A549 (cell line): Measurements from ENCODE around the gene SUGP1. TPM values are rescaled to one million over a fixed set of nuclear protein-coding genes. Genes with fewer than 3 reads are reported as not detected.
A peak's percentile ranks its signal among the peaks of the same experiment; 100 is the strongest.
"Not testable (repeated sequence)": the region's sequence is repeated elsewhere in the genome, so short reads cannot be mapped to it uniquely, and the experiment has no call there.

Source experiments
- ATAC-seq, 2 experiments: fragments of 200-7000 bp in 1 of 2; fragments of >200 bp in 1 of 2; cut with Nextera tagmentation in 1 of 2; cut with Tn5 transposase in 1 of 2; 3 replicates each; pipeline versions ENCODE4 v1.8.0 to v1.9.1; 2018 to 2020; ENCODE audit warnings: mild to moderate bottlenecking in 1 of 2, moderate library complexity in 1 of 2
- CTCF ChIA-PET: fragments of 300-600 bp; sonication (Branson Sonifier 250); formaldehyde crosslinking; extraction: SDS; loops from one replicate; lab custom pipeline; 2021; ENCODE audit warnings: antibody characterized with exemption, inconsistent platforms; lab: Yijun Ruan, JAX
- POLR2A ChIA-PET: fragments of 350-600 bp; formaldehyde crosslinking; extraction: SDS; loops from one replicate; lab custom pipeline; 2021; ENCODE audit warnings: antibody characterized with exemption, inconsistent platforms; lab: Yijun Ruan, JAX
- DNase-seq, 2 experiments: peaks; one replicate each; pipeline versions ENCODE4 v3.0.0 to v3.0.0-alpha.2; 2011 to 2016; ENCODE audit warnings: low read depth in 1 of 2, low spot score in 1 of 2
- FAIRE-seq: peaks from 2 replicates; lab custom pipeline; 2011; peaks lifted over from hg19 to GRCh38; lab: Jason Lieb, UNC
- H3K27ac ChIP-seq, 2 experiments: fragments of >200 bp; sonication (Bioruptor Twin); formaldehyde crosslinking; 3 replicates each; pipeline ENCODE4 v1.5.1; 2016 to 2017
- H3K4me1 ChIP-seq: fragments of >200 bp; sonication (Bioruptor Twin); formaldehyde crosslinking; 3 replicates; pipeline ENCODE4 v1.6.1; 2016
- H3K4me2 ChIP-seq: fragments of >200 bp; sonication (Bioruptor Twin); formaldehyde crosslinking; 3 replicates; pipeline ENCODE4 v1.6.1; 2016
- H3K4me3 ChIP-seq: fragments of >200 bp; sonication (Bioruptor Twin); formaldehyde crosslinking; 3 replicates; pipeline ENCODE4 v1.5.1; 2016
- H3K9me3 ChIP-seq: fragments of >200 bp; sonication (Bioruptor Twin); formaldehyde crosslinking; 3 replicates; pipeline ENCODE4 v1.6.1; 2016
- ATOH8 ChIP-seq: fragments of 250-450 bp; sonication (Bioruptor Pico); IDR thresholded peaks from 2 replicates; pipeline ENCODE4 v1.5.0; 2020; ENCODE audit warnings: low read depth, mild to moderate bottlenecking, moderate library complexity
- CBX2 ChIP-seq: fragments of 200-600 bp; sonication (generic); IDR thresholded peaks from 2 replicates; pipeline ENCODE4 v1.6.1; 2016; ENCODE audit warnings: low read depth, mild to moderate bottlenecking, borderline replicate concordance
- CTCF ChIP-seq: fragments of >200 bp; sonication (Bioruptor Twin); formaldehyde crosslinking; IDR thresholded peaks from 3 replicates; pipeline ENCODE4 v1.5.1; 2016
- HOXB13 ChIP-seq: fragments of 250-450 bp; sonication (Bioruptor Pico); IDR thresholded peaks from 2 replicates; pipeline ENCODE4 v1.5.0; 2020; ENCODE audit warnings: low read depth, mild to moderate bottlenecking, moderate library complexity
- JUN ChIP-seq, 2 experiments: fragments of >200 bp; sonication (Bioruptor Twin); formaldehyde crosslinking; IDR thresholded peaks; 2 replicates in 1 of 2; 3 replicates in 1 of 2; pipeline ENCODE4 v1.6.1; 2016 to 2017
- KDM5A ChIP-seq: fragments of 200-600 bp; sonication (generic); IDR thresholded peaks from 2 replicates; pipeline ENCODE4 v1.6.1; 2016; ENCODE audit warnings: antibody characterized with exemption, mild to moderate bottlenecking
- MYC ChIP-seq: IDR thresholded peaks from 2 replicates; pipeline ENCODE4 v1.6.1; 2012; ENCODE audit warnings: mild to moderate bottlenecking, inconsistent platforms, low read length, improper control_type of control experiment, borderline replicate concordance
- NPAS2 ChIP-seq: fragments of 250-450 bp; sonication (Bioruptor Pico); IDR thresholded peaks from 2 replicates; pipeline ENCODE4 v1.8.0; 2022; ENCODE audit warnings: mild to moderate bottlenecking, moderate library complexity, borderline replicate concordance
- RAD21 ChIP-seq, 2 experiments: fragments of >200 bp in 1 of 2; sonication (Bioruptor Twin) in 1 of 2; formaldehyde crosslinking in 1 of 2; IDR thresholded peaks in 1 of 2; conservative IDR thresholded peaks in 1 of 2; 2 replicates in 1 of 2; 3 replicates in 1 of 2; pipeline ENCODE4 v1.6.1; 2012 to 2018; ENCODE audit warnings: inconsistent platforms in 1 of 2
- RARB ChIP-seq: fragments of 250-450 bp; sonication (Bioruptor Pico); IDR thresholded peaks from 2 replicates; pipeline ENCODE4 v1.8.0; 2021; ENCODE audit warnings: mild to moderate bottlenecking, moderate library complexity
- RCOR1 ChIP-seq: fragments of 150-350 bp; IDR thresholded peaks from 2 replicates; pipeline ENCODE4 v1.6.1; 2014; ENCODE audit warnings: antibody characterized with exemption, low read length, low read depth
- RNF2 ChIP-seq: fragments of 200-600 bp; sonication (generic); IDR thresholded peaks from 2 replicates; pipeline ENCODE4 v1.6.1; 2016; ENCODE audit warnings: low read depth, mild to moderate bottlenecking, antibody characterized with exemption, moderate library complexity, borderline replicate concordance
- SREBF2 ChIP-seq: fragments of 450-650 bp; IDR thresholded peaks from 2 replicates; pipeline ENCODE4 v1.6.1; 2014; ENCODE audit warnings: mild to moderate bottlenecking, moderate library complexity
- TFCP2L1 ChIP-seq: fragments of 250-450 bp; sonication (Bioruptor Pico); IDR thresholded peaks from 2 replicates; pipeline ENCODE4 v1.5.0; 2021; ENCODE audit warnings: mild to moderate bottlenecking
- WGBS: methylation state at CpG from one replicate; pipeline ENCODE4 v1.1.6; 2017; ENCODE audit errors: missing lambda C conversion rate; 5-methylcytosine and 5-hydroxymethylcytosine counted together
- polyA plus RNA-seq, 4 experiments: library from polyadenylated mRNA; depleted of rRNA in 3 of 4; stranded (reverse); fragments of >200 nt; fragmentation: RNase III in 1 of 4; extraction: RNeasy Plus Mini Kit Qiagen cat#74134 plus additional on column Dnase treatment in 1 of 4; gene quantifications; 2 replicates in 3 of 4; 3 replicates in 1 of 4; pipeline ENCODE4 v1.2.3, GENCODE V29; 2011 to 2017
- TF ChIP-seq, protein P1 (sequence below): fragments of 250-450 bp; sonication (Bioruptor Pico); IDR thresholded peaks from 2 replicates; pipeline ENCODE4 v1.5.0; 2021; ENCODE audit warnings: mild to moderate bottlenecking, moderate library complexity, borderline replicate concordance

Gene SUGP1
- polyA plus RNA-seq, 2 of the 4 experiments (the other 2 are of a cell fraction), result 21.9 to 30.0 TPM

DNA sequence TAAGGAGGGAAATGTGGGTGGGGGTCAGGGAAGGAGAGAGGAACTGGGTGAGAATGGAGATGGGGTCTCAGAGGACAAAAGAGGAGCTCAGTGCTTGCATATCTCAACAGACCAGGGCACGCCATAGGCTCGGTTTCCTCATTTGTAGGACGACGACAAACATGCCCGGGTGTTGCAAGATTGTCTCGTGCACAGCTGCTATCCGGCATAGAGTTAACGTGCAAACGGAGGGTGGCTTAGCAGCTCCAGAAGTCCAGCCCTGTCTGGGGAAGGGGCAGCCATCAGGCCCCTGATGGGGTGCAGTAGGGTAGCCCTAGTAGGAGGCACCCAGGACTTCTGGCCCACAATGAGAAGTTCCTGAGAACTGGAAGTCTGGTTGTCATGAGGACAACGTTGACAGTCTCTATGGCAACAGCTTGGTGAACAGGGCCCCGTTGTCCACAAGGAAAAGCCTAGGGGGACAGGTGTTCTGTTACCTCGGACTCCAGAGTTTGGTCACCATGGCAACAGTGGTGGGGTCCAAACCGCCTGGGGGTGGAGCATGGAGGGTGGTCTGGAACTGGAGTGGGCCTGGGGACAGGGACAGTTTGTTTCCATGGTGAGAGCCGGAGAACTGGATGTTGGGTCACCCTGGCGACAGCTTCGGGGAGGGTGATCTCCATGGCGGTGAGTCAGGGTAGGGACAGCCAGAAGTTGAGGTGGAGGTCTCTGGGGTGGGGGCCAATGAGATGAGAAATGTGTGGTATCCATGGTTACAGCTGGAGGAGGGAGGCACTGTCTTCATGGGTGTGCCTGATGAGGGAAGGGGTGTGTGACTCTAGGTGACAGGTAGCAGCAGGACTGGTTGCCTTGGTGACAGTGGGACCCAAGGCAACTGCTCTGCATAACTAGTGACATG is 64.0 kb downstream of the SUGP1 start:
- no peaks in the 10 kb centered on the region for H3K4me1 ChIP-seq
- no peaks in the 10 kb centered on the region for H3K9me3 ChIP-seq
- TF ChIP-seq CBX2, result no peak
- TF ChIP-seq, all 56 proteins: peak for 0
- DNase-seq (peak in 1 of 2 experiments; percentile 40), ATAC-seq (peak; percentile 42 to 56; a peak in 4 of 6 replicates), FAIRE-seq (no peak)
- CTCF ChIA-PET, result no interaction called here
- WGBS, result 18% methylated on average over 17 of the region's 17 CpGs
- H3K4me3 ChIP-seq, result no peak overlapping the region
- no peak overlapping the region for H3K4me2 ChIP-seq
- POLR2A ChIA-PET, result no interaction called here
- H3K27ac ChIP-seq, result no peak overlapping the region

GRCh38 chr19:19253409-19253808 is 66.9 kb downstream of the SUGP1 start:
- H3K4me2 ChIP-seq, H3K4me3 ChIP-seq, H3K4me1 ChIP-seq, H3K27ac ChIP-seq, H3K9me3 ChIP-seq, FAIRE-seq, ATAC-seq, POLR2A ChIA-PET, CTCF ChIA-PET, DNase-seq: not testable (repeated sequence)
- WGBS, result 32% methylated on average over 6 of the region's 6 CpGs

DNA sequence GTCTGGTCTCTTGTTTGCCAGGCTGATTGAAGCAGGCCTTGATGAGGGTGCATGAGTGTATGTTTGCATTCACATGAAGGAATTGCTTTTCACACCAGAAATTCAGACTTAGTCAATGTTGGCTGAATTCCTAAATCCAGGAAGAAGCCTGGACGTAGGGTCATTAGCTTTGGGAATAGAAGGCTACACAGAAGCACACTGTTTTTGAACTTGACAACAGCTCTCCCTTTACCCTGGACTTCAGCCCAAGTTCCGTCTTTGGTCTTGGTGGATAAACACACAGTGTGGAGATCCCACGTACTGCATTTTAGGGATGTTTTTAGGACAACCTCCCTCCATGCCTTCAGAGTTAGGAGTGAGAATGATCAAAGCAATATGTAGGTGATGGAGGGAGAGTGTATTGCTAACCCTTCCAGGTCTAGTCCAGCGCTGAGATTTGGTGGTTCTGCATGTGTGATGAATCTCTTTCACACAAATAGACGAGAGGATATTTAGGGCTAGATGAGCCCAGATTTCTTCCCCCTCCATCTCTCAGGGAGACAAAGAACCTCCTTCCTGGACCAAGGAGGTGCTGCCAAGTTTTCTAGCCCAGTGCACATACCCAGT is 70.0 kb downstream of the SUGP1 start:
- CTCF ChIA-PET, result no interaction called here
- H3K4me2 ChIP-seq, result no peak overlapping the region
- DNase-seq (no peak), ATAC-seq (0 out of 6 replicates have a peak, but pooled peaks of 1 of the 2 experiments have one; percentile 47)
- H3K27ac ChIP-seq, result no peak overlapping the region
- no peaks in the 10 kb centered on the region for H3K9me3 ChIP-seq
- H3K4me3 ChIP-seq, result no peak overlapping the region
- TF ChIP-seq ATOH8 (CRISPR knock-in tag), result no peak
- TF ChIP-seq TFCP2L1 (CRISPR knock-in tag), result no peak
- TF ChIP-seq SREBF2, result no peak
- no peak for TF ChIP-seq KDM5A
- TF ChIP-seq HOXB13 (CRISPR knock-in tag), result no peak
- TF ChIP-seq RAD21 (conservative IDR thresholded peaks at IDR 0.05 in 1 of 2, IDR thresholded peaks at IDR 0.05 in 1 of 2), result no peak
- TF ChIP-seq, protein P1, sequence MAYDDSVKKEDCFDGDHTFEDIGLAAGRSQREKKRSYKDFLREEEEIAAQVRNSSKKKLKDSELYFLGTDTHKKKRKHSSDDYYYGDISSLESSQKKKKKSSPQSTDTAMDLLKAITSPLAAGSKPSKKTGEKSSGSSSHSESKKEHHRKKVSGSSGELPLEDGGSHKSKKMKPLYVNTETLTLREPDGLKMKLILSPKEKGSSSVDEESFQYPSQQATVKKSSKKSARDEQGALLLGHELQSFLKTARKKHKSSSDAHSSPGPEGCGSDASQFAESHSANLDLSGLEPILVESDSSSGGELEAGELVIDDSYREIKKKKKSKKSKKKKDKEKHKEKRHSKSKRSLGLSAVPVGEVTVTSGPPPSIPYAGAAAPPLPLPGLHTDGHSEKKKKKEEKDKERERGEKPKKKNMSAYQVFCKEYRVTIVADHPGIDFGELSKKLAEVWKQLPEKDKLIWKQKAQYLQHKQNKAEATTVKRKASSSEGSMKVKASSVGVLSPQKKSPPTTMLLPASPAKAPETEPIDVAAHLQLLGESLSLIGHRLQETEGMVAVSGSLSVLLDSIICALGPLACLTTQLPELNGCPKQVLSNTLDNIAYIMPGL (CRISPR knock-in tag), result no peak
- TF ChIP-seq CBX2, result no peak
- no peak for TF ChIP-seq MYC
- no peak for TF ChIP-seq RCOR1
- TF ChIP-seq RARB (CRISPR knock-in tag), result no peak
- TF ChIP-seq RNF2, result no peak
- TF ChIP-seq CTCF, result no peak
- TF ChIP-seq JUN (IDR thresholded peaks at IDR 0.05), result no peak
- TF ChIP-seq NPAS2 (CRISPR knock-in tag), result no peak
- TF ChIP-seq, all 56 proteins: peak for 0
- POLR2A ChIA-PET, result no interaction called here
- no peaks in the 10 kb centered on the region for H3K4me1 ChIP-seq
- WGBS, result 12% methylated on average over 5 of the region's 5 CpGs
- FAIRE-seq, result no peak
